Midbrain (tissue), 1 donor: ENCODE results near the gene IL22RA1.

Source experiments
- DNase-seq: peaks from one replicate; lab custom pipeline; 2025; lab: John Stamatoyannopoulos, UW

IL22RA1 gene

DNA sequence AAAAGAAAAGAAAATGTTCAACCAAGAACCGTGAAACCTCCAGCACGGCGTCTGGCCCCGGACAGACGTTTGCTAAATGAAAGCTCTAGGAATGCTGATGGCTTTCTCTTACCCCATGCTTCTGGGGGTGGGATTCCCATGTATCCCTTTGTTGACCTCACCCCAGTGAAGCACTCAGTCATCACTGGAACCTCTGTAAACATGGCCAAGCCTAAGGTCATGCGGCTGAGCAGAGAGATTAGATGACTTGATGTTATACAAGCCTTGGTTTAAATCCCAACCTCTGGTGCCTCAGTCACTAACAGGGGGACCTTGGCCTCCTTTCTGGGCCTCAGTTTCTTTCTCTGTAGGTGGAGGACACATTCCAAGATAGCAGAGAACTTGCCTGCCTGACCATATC is 28.2 kb downstream of the IL22RA1 start:
- DNase-seq: no peak

- no peak for DNase-seq
These were observed 29.3 kb downstream of the IL22RA1 start for GRCh38 chr1:24113641-24114033.

- DNase-seq: no peak
These were observed 30.8 kb downstream of the IL22RA1 start, which contains the start of gene MYOM3 for GRCh38 chr1:24111996-24112779. Gene MYOM3, minus strand, starts transcription at chr1:24112135. Its CDS starts 3,499 bp downstream, at chr1:24108636.

- DNase-seq: no peak
These were observed 31.5 kb downstream of the IL22RA1 start for GRCh38 chr1:24111262-24111995.

GRCh38 chr1:24110642-24111261 is 32.2 kb downstream of the IL22RA1 start:
- DNase-seq: no peak

DNA sequence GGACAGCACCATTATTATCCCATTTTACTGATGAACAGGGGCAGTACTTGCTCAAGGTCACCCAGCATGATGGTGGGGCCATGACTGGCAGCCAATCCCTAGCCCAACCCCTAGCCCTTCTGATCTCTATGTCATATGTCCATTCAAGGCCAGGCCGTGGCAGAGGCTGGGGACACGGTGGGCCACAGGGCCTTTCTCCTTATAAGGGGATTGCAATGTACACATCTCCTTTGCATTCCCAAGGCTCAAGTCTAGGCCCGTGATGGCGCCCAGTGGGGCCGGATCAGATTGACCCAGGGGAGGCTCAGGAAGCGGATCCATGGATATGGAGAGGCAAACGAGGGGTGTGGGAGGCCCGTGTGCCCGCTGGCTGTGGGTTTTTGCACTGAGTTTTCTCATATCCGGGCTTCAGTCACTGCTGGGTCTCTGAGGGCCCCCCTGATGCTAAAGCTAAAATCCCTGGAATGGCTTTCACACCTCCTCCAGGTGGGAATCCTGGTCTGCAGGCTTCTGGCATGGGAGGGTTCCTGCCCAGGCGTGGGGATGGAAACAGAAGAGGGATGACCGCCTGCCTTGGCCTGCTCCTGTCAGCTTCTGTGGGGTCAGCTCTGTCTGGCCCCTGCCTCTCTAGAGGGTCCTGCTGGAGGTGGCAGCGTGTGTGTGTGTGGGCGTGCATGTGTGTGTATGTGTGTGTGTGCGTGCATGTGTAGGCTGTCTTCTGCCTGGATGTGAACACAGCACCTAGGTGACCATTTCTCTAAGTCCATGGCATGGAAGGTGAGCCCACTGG is 33.1 kb downstream of the IL22RA1 start:
- no peak for DNase-seq

GRCh38 chr1:24109166-24109483 is 33.8 kb downstream of the IL22RA1 start:
- no peak for DNase-seq

DNA sequence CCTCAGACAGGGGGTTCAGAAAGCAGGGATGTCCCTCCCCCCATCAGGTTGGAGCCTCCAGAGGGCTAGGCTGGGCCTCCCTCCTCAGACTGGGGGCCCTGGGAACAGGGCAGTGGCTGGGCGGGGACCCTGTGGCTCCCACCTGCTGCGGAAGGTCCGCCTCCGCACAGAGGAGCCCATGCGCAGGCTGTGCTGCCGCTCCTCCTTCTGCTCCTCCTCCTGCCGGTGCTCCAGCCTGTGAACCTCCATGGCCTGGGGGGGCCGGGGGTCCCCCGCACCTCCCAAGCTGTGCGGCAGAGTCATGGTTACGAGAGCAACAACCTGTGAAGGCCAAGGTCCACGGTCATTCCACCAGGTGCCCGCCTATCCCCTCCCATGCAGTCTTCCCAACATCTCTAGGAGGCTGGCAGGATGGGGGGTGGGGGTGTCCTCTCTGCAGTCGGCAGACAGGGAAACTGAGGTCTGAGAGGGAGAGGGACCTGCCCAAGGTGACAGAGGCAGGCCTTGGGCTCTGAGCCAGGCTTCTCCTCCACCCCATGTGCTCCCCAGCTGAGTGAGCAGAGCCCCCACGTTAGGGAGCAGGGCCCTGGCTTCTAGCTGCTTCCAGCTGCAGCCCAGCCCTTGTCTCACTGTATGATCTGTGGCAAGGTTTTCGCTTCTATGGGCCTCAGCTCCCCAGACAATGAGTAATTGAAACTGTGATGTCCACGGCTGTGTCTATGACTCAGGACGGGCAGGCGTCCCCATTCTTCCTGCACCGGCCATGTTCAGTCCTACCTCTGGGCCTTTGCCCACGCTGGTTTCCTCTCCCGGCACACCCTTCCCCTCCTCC is 34.4 kb downstream of the IL22RA1 start:
- DNase-seq: no peak

DNA sequence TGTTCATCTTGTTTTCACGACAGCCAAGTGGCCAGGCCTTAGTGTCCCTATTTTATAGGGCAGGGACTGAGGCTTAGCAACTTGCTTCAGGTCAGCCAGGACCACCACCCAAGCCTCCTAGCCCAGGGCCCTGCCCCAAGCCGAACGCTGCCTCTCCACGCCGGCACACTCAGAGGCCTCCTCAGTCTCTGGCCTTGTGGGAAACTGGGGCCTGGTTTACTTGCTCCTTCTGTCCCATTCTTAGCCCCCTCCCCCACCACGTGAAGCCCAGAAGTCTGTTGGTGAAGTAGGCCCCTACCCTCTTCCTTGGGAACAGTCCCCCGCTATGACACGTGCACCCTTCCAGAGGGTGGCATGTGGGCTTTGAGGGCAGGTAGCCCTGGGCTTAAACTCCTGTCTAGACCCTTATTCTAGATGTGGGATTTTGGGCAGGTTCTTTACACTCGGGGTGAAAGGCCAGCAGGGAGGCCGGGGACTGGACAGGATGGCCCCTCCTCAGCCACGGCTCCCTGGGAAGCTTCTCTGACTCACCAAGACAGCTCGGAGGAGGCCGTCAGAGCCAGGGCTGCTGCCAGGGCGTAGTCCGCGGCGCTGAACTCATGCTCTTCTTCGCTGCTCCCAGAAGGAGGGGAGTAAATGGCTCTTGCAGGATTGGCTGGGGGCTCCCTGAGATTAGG is 35.3 kb downstream of the IL22RA1 start:
- DNase-seq: no peak

DNA sequence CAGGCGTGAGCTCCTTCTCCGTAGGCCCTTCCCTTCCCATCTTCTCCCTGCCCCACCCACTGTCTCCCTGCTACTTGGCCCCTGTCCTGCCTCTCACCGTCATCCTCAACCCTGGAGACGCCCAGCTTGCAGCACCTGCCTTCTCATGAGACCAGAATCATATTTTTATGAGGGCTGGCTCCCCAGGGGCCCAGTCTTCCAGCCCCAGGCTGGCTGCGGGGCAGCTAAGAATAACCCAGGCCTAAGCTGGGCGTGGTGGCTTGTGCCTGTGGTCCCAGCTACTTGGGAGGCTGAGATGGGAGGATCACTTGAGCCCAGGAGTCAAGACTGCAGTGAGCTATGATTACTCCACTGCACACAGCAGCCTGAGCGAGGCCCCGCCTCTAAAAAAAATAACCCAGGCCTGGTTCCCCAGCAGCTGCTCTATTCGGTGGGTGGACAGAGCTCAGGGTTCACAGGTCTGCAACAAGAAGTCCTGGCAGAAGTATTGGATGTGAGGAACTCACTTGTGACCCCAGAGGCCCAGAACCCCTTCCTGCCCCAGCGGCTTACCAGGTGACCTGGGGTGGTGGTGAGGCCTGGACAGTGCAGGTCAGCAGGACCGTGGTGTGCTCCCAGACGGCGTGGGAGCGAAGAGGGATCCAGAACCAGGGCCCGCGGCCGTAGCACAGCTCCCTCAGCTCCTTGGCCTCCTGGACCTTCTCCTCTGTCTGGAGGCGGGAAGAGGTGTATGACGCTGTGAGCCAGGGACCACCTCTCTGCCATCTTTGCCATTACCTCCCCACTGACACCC is 37.4 kb downstream of the IL22RA1 start:
- no peak for DNase-seq

DNA sequence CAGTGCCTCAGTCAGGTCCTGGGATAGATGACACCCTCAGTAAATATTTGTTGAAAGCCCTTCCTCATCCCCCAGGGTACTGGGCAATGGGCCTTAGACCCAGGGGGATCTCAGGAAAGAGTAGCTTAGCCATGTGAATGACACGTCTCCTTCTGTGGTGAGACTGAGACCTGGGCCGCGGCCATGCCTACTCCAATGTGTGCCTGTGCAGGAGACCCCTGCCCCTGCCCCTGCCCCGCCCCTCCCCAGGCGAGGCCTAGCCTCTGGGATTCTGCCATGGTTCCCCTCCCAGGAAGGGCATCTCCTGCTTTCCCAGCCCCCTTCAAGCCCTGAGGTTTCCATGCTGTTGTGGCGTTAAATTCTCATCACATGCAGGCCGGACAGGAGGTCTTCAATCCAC is 38.1 kb downstream of the IL22RA1 start:
- no peak for DNase-seq

GRCh38 chr1:24103879-24104278 is 39.1 kb downstream of the IL22RA1 start:
- no peak for DNase-seq

DNA sequence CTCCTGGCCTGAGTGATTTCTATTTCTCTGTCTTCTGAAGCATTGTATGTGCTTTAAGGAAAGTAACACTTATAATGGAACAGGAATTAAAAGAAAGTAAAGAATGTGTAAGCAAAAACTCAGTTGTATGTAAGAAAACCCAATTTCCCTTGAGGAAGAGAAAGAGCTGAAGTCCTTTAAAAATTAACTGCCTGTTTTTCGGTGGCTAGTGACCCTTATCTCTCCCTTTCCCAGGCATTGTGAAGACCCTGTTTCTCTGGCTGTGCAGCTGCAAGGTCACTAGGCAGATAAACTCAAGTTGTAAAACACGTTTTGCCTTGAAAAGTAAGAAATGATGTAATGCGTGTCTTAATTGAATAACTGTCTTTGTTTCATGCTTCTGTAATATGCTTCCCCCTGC is 39.5 kb downstream of the IL22RA1 start:
- no peak for DNase-seq

GRCh38 chr1:24102961-24103360 is 40.0 kb downstream of the IL22RA1 start:
- no peak for DNase-seq

DNA sequence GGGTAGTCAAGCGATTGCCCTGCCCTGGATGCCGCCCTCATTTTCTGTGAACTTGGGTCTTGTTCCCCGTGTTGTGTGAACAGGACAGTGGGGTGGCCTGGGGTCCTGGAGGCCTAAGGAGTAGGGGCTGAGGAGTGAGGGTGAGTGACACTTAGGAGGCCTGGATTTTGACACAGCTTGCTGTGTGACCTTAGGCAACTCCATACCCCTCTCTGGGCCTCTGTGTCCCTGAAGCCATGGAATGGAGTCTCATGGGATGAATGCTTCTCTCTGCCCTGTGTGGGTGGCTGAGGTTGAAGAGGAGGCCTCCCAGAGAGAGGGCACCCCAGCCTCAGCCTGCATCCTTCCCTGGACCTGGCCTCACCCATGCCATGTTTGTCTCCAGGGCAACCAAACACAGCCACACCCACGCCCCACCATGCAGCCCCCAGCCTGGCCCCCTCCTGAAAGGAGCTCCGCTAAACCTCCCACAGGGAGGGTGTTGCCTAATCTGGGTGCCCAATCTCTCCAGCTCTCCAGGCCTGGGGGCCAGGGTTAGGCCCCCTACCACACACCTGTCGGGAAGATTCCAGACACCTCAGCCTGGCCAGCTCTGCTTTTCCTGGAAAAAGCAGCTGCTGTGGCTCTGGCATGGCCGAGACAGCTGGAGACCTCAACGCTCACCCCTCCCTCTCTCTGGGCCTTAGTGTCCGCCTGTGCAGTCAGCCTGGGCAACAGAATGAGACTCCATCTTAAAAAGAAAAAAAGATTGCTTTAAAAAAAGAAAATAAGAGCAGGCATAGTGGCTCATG is 40.9 kb downstream of the IL22RA1 start:
- no peak for DNase-seq

DNA sequence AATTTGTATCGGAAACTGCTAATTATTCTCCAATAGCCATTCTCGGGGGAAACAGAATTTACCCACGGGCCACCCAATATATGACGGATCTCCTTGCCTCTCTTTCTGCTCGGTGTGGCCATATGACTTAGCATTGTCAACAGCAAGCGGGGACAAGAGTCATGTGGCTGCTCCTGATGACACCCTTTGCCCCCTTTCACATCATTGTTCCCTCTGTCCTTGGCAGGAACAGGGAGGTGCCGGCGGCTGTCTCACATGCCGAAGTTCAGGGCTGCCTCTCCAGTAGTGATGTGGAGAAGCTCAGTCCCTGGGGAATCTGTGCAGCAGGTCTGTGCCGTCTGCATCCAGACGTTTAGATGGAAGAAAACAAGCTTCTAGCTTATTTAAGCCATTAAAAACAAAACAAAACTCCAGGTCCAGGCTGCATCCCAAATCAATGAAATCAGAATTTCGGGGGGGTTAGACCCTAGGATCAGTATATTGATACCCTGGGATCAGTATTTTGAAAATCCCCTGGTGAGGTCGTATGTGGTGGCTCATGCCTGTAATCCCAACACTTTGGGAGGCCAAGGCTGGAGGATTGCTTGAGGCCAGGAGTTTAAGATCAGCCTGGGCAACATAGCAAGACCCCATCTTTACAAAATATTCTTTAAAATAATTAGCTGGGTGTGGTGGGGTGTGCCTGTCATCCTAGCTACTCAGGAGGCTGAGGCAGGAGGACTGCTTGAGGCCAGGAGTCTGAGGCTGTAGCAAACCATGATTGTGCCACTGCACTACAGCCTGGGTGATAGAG is 41.8 kb downstream of the IL22RA1 start:
- DNase-seq: no peak

DNA sequence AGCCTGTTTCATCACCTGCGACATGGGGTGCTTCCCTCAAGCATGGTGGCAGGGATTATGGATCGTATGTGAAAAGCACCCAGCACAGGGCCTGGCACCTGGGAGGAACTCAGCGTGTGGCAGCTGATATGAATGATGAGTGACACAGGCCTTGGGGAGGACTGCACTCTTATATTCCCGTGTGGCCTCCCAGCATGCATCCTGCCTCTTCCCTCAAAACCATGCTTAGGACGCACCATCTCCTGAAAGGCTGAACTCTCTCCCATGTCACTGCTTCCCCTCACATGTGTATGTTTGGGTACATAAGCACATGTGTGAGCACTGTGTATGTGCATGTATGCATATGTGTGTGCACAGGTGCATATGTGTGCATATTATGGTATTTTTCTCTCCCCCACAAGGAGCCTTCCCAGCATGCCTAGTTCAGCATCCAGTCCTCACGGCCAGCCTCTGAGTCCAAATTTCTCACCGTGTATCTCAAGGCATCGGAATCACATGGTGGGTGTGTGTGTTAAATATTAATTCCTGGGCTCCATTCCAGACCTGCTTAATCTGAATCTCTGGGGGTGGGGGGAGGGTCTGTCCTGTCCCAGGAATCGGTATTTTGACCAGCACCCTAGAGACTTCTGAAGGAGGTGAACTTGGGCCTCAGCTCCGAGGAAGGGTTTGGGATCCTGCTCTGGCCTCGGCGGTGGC is 43.8 kb downstream of the IL22RA1 start:
- no peak for DNase-seq

DNA sequence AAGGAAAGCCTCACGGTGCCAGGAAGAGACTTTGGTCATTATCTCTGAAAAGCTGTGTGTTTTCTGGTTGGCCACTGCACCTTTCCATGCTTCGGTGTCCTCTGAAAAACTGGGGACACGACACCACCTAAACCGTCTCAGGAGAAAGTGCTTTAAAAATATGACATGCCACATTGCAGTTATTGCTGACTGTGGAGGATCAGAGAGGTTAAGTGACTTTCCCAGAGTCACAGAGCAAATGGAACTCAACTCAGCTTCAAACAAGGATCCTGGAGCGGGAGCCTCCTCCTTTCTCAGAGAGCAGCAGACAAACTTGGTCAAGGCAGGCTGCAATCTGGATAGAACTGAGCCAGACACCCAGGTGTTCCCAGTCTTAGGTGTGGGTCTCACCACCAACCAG is 44.8 kb downstream of the IL22RA1 start:
- no peak for DNase-seq
